Neural progenitor cell (in vitro differentiated cells): ENCODE data around the gene MRPS18B.

Experiments
- CTCF ChIP-seq: fragments of 200-600 bp; sonication (generic); IDR thresholded peaks from 2 replicates; pipeline ENCODE4 v1.5.1; 2017; ENCODE audit warnings: antibody characterized with exemption, mild to moderate bottlenecking
- EZH2phosphoT487 ChIP-seq: fragments of 200-600 bp; sonication (generic); IDR thresholded peaks from 2 replicates; pipeline ENCODE4 v1.6.1; 2017; ENCODE audit warnings: antibody characterized with exemption

- no peak for TF ChIP-seq CTCF
- no peak for TF ChIP-seq EZH2phosphoT487
Observed at GRCh38 chr6:30615958-30616810, 1.5 kb upstream of the MRPS18B start.
